H9 (cell line): Measurements from ENCODE around the gene GARRE1. TPM values are rescaled to one million over a fixed set of nuclear protein-coding genes. Genes with fewer than 3 reads are reported as not detected.

Experiments
- DNase-seq: peaks from one replicate; pipeline ENCODE4 v3.0.0-alpha.2; 2017
- H2AFZ ChIP-seq: one replicate; pipeline ENCODE4 v1.6.1; 2013; ENCODE audit warnings: mild to moderate bottlenecking, low read length, control low read depth, moderate library complexity
- H2AK5ac ChIP-seq: 2 replicates; pipeline ENCODE4 v1.6.1; 2013; ENCODE audit warnings: low read length, control low read depth, mixed read lengths; ENCODE audit not compliant: insufficient read length
- H2BK120ac ChIP-seq: one replicate; pipeline ENCODE4 v1.6.1; 2013; ENCODE audit warnings: low read depth, mild to moderate bottlenecking, low read length, control low read depth, inconsistent platforms; ENCODE audit not compliant: poor library complexity, severe bottlenecking
- H2BK12ac ChIP-seq: 2 replicates; pipeline ENCODE4 v1.6.1; 2013; ENCODE audit warnings: low read length, control low read depth, mixed read lengths, low read depth; ENCODE audit not compliant: insufficient read length
- H2BK15ac ChIP-seq: 2 replicates; pipeline ENCODE4 v1.6.1; 2013; ENCODE audit warnings: low read depth, low read length, control low read depth
- H2BK20ac ChIP-seq: one replicate; pipeline ENCODE4 v1.6.1; 2013; ENCODE audit warnings: low read depth, mild to moderate bottlenecking, low read length, control low read depth, inconsistent platforms; ENCODE audit not compliant: poor library complexity, severe bottlenecking
- H2BK5ac ChIP-seq: 2 replicates; pipeline ENCODE4 v1.6.1; 2013; ENCODE audit warnings: low read length, control low read depth, mixed read lengths; ENCODE audit not compliant: insufficient read length
- H3K14ac ChIP-seq: 2 replicates; pipeline ENCODE4 v1.6.1; 2013; ENCODE audit warnings: low read length, control low read depth; ENCODE audit not compliant: insufficient read depth
- H3K18ac ChIP-seq: 2 replicates; pipeline ENCODE4 v1.6.1; 2013; ENCODE audit warnings: low read depth, mild to moderate bottlenecking, mixed read lengths, low read length, control low read depth; ENCODE audit not compliant: insufficient read length
- H3K23ac ChIP-seq: 2 replicates; pipeline ENCODE4 v1.6.1; 2013; ENCODE audit warnings: low read length, control low read depth, mixed read lengths, low read depth; ENCODE audit not compliant: insufficient read length
- H3K23me2 ChIP-seq: 2 replicates; pipeline ENCODE4 v1.6.1; 2013; ENCODE audit warnings: low read depth, mild to moderate bottlenecking, mixed read lengths, low read length, control low read depth; ENCODE audit not compliant: insufficient read length, poor library complexity, severe bottlenecking
- H3K27ac ChIP-seq: 2 replicates; pipeline ENCODE4 v1.5.1; 2013; ENCODE audit warnings: low read length, control low read depth, mixed read lengths, low read depth; ENCODE audit not compliant: insufficient read length
- H3K27me3 ChIP-seq: 2 replicates; pipeline ENCODE4 v1.6.1; 2013; ENCODE audit warnings: low read length, control low read depth, inconsistent platforms; ENCODE audit not compliant: insufficient read depth
- H3K4ac ChIP-seq: 2 replicates; pipeline ENCODE4 v1.6.1; 2013; ENCODE audit warnings: low read depth, mild to moderate bottlenecking, control low read depth, inconsistent platforms, low read length, moderate library complexity
- H3K4me1 ChIP-seq: 2 replicates; pipeline ENCODE4 v1.6.1; 2013; ENCODE audit warnings: low read length, control low read depth, inconsistent platforms; ENCODE audit not compliant: insufficient read depth
- H3K4me2 ChIP-seq: 2 replicates; pipeline ENCODE4 v1.6.1; 2013; ENCODE audit warnings: low read length, control low read depth, mixed read lengths; ENCODE audit not compliant: insufficient read length, insufficient read depth
- H3K56ac ChIP-seq: 2 replicates; pipeline ENCODE4 v1.6.1; 2013; ENCODE audit warnings: low read depth, mild to moderate bottlenecking, mixed read lengths, low read length, control low read depth; ENCODE audit not compliant: insufficient read length
- H3K79me1 ChIP-seq: 2 replicates; pipeline ENCODE4 v1.6.1; 2013; ENCODE audit warnings: low read depth, mild to moderate bottlenecking, moderate library complexity, low read length, control low read depth, inconsistent platforms; ENCODE audit not compliant: insufficient read depth, poor library complexity, severe bottlenecking
- H3K79me2 ChIP-seq: 2 replicates; pipeline ENCODE4 v1.6.1; 2013; ENCODE audit warnings: low read length, control low read depth, inconsistent platforms; ENCODE audit not compliant: insufficient read depth
- H3K9ac ChIP-seq: 2 replicates; pipeline ENCODE4 v1.6.1; 2013; ENCODE audit warnings: low read length, control low read depth, mixed read lengths; ENCODE audit not compliant: insufficient read length; ENCODE audit errors: extremely low read depth
- H3K9me3 ChIP-seq: one replicate; pipeline ENCODE4 v1.6.1; 2013; ENCODE audit warnings: low read depth, low read length, inconsistent platforms; ENCODE audit not compliant: control insufficient read depth
- H3T11ph ChIP-seq: one replicate; pipeline ENCODE4 v1.6.1; 2013; ENCODE audit warnings: mild to moderate bottlenecking, low read length, control low read depth, inconsistent platforms
- H4K20me1 ChIP-seq: one replicate; pipeline ENCODE4 v1.6.1; 2013; ENCODE audit not compliant: control insufficient read depth, insufficient read length, insufficient read depth
- H4K5ac ChIP-seq: 2 replicates; pipeline ENCODE4 v1.6.1; 2013; ENCODE audit warnings: low read depth, mild to moderate bottlenecking, mixed read lengths, low read length, control low read depth; ENCODE audit not compliant: insufficient read length
- H4K8ac ChIP-seq: replicated peaks from 2 replicates; pipeline ENCODE4 v1.6.1; 2013; ENCODE audit warnings: low read length, control low read depth, mixed read lengths, low read depth; ENCODE audit not compliant: insufficient read length
- H4K91ac ChIP-seq: 2 replicates; pipeline ENCODE4 v1.6.1; 2013; ENCODE audit warnings: low read depth, mild to moderate bottlenecking, moderate library complexity, mixed read lengths, low read length, control low read depth; ENCODE audit not compliant: insufficient read length
- H3K27ac Mint-ChIP-seq, 3 experiments: 2 replicates in 2 of 3; 3 replicates in 1 of 3; pipeline ENCODE4 v1.8.0; 2020 to 2021; ENCODE audit warnings: mixed read lengths in 3 of 3, mild to moderate bottlenecking in 1 of 3, moderate library complexity in 1 of 3
- H3K27me3 Mint-ChIP-seq: 2 replicates; pipeline ENCODE4 v1.8.0; 2021; ENCODE audit warnings: low read depth, mild to moderate bottlenecking, moderate library complexity, mixed read lengths
- H3K36me3 Mint-ChIP-seq, 3 experiments: 2 replicates in 2 of 3; 3 replicates in 1 of 3; pipeline ENCODE4 v1.8.0; 2020 to 2021; ENCODE audit warnings: low read depth in 3 of 3, mixed read lengths in 3 of 3; ENCODE audit not compliant: insufficient read depth in 1 of 3
- H3K4me1 Mint-ChIP-seq, 2 experiments: 2 replicates each; pipeline ENCODE4 v1.8.0; 2020; ENCODE audit warnings: mixed read lengths in 2 of 2
- H3K4me3 Mint-ChIP-seq, 2 experiments: 2 replicates in 1 of 2; 3 replicates in 1 of 2; pipeline ENCODE4 v1.8.0; 2020 to 2021; ENCODE audit warnings: mild to moderate bottlenecking in 2 of 2, mixed read lengths in 2 of 2, moderate library complexity in 1 of 2
- H3K9me3 Mint-ChIP-seq, 2 experiments: 2 replicates in 1 of 2; 3 replicates in 1 of 2; pipeline ENCODE4 v1.8.0; 2020; ENCODE audit warnings: mild to moderate bottlenecking in 2 of 2, mixed read lengths in 2 of 2, moderate library complexity in 1 of 2
- WGBS: extraction: QIAGEN DNeasy Blood & Tissue Kit; methylation state at CpG from one replicate; pipeline ENCODE4 v1.1.7; 2013; ENCODE audit warnings: missing lambda C conversion rate, low lambda C conversion rate, mixed read lengths; ENCODE audit not compliant: insufficient read length; ENCODE audit errors: extremely low coverage; 5-methylcytosine and 5-hydroxymethylcytosine counted together
- total RNA-seq: library from RNA; stranded (reverse); gene quantifications from 2 replicates; pipeline ENCODE4 v1.2.1, GENCODE V29; 2021
- TF ChIP-seq, protein P1 (sequence below): fragments of 200-600 bp; sonication (generic); conservative IDR thresholded peaks from 3 replicates; pipeline ENCODE4 v1.8.0; 2021; ENCODE audit warnings: antibody characterized with exemption, mild to moderate bottlenecking

The GARRE1 gene
- total RNA-seq, 1 experiment from 2014 or later, result 24.1 TPM

DNA sequence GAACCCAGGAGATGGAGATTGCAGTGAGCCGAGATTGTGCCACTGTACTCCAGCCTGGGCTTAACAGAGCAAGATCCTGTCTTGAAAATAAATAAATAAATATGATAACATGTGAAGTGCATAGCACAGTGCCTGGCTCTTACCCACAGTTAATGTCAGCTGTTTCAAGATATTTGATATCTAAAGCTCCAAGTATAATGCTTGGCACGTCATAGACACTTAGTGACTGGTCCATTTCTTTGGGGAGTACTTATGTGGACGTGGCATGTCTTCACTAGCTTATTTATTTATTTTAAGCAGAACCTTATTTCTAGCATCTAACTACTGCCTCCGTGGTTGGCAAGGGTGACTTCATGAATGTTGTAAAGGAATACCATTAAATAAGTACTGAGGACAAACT, 18.8 kb downstream of the GARRE1 start:
- Mint-ChIP-seq H3K9me3 (no peaks in the 10 kb centered on the region), H3K27ac (no peak overlapping the region; a peak in 1 of 7 replicates), H3K4me3 (no peak overlapping the region), H3K4me1 (peaks cover 23 to 26% of the 10 kb centered on the region in 2 experiments), H3K36me3 (peaks cover under 1 to 3% (median 2%) of the 10 kb centered on the region in 3 experiments; a peak in 4 of 7 replicates), H3K27me3 (no peaks in the 10 kb centered on the region)
- Histone ChIP-seq H3K27me3 (no peaks in the 10 kb centered on the region), H3K79me1 (no peaks in the 10 kb centered on the region), H2BK5ac (no peak overlapping the region), H3K4ac (no peak overlapping the region), H3K23ac (no peak overlapping the region), H4K8ac (no peak overlapping the region), H3K14ac (no peak overlapping the region), H3T11ph (no peak overlapping the region), H2BK15ac (no peak overlapping the region), H3K23me2 (no peaks in the 10 kb centered on the region), H3K79me2 (no peaks in the 10 kb centered on the region; the same call in none of the 2 replicates), H4K20me1 (no peaks in the 10 kb centered on the region), H4K5ac (no peak overlapping the region), H2AFZ (no peak overlapping the region), H3K18ac (no peak overlapping the region), H2AK5ac (no peak overlapping the region), H2BK20ac (no peak overlapping the region), H2BK12ac (no peak overlapping the region), H2BK120ac (no peak overlapping the region), H3K4me2 (no peak overlapping the region), H3K56ac (no peak overlapping the region), H3K4me1 (peaks cover 3% of the 10 kb centered on the region; the same call in 1 of the 2 replicates), H3K27ac (no peak overlapping the region), H3K9me3 (no peaks in the 10 kb centered on the region), H3K9ac (no peak overlapping the region), H4K91ac (no peak overlapping the region)
- DNase-seq, result no peak
- no CpG with 5 or more reads among the region's 4 CpGs for WGBS
- TF ChIP-seq, protein P1, sequence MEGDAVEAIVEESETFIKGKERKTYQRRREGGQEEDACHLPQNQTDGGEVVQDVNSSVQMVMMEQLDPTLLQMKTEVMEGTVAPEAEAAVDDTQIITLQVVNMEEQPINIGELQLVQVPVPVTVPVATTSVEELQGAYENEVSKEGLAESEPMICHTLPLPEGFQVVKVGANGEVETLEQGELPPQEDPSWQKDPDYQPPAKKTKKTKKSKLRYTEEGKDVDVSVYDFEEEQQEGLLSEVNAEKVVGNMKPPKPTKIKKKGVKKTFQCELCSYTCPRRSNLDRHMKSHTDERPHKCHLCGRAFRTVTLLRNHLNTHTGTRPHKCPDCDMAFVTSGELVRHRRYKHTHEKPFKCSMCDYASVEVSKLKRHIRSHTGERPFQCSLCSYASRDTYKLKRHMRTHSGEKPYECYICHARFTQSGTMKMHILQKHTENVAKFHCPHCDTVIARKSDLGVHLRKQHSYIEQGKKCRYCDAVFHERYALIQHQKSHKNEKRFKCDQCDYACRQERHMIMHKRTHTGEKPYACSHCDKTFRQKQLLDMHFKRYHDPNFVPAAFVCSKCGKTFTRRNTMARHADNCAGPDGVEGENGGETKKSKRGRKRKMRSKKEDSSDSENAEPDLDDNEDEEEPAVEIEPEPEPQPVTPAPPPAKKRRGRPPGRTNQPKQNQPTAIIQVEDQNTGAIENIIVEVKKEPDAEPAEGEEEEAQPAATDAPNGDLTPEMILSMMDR, result no peak
